Measurements from ENCODE around the gene DOCK2. TPM values are rescaled to one million over a fixed set of nuclear protein-coding genes. Genes with fewer than 3 reads are reported as not detected.
"Not testable (repeated sequence)": the region's sequence is repeated elsewhere in the genome, so short reads cannot be mapped to it uniquely, and the experiment has no call there.

The DOCK2 gene
- total and polyA plus RNA-seq, 4 donors: 1.6 to 53.7 (median 21.6) TPM

- 62 to 65% methylated on average over 8 of the region's 8 CpGs for WGBS, 2 donors
- no peak for ATAC-seq (ENCODE audit: low FRiP score)
- intact Hi-C loops (cut with DNase I): no loop called here
Measured at GRCh38 chr5:169944922-169945680, 308.0 kb downstream of the DOCK2 start.

GRCh38 chr5:169945831-169946261 lies 308.8 kb downstream of the DOCK2 start:
- H3K27me3 ChIP-seq (ENCODE audit: control insufficient read depth in 1 of 2, insufficient read depth in 2 of 2, low read length in 1 of 2): no peaks in the 10 kb centered on the region
- WGBS, 2 donors: 12% methylated on average over 3 of the region's 3 CpGs
- DNase-seq (peak in 1 of 2 donors; percentile 53), ATAC-seq (ENCODE audit: low FRiP score) (peak; percentile 60)
- H3K4me1 ChIP-seq (ENCODE audit: control insufficient read depth in 1 of 2, insufficient read depth in 2 of 2, low read length in 2 of 2): no peaks in the 10 kb centered on the region
- H3K27ac ChIP-seq (ENCODE audit: low read depth in 1 of 2, low read length in 2 of 2): no peak overlapping the region
- no peak overlapping the region for H3K4me3 ChIP-seq (ENCODE audit: low read length in 2 of 2)
- H3K9me3 ChIP-seq (ENCODE audit: control insufficient read depth, low read length): no peaks in the 10 kb centered on the region
- no peaks in the 10 kb centered on the region for H3K36me3 ChIP-seq (ENCODE audit: control insufficient read depth in 1 of 2, insufficient read depth in 2 of 2, low read length in 1 of 2)
- intact Hi-C loops (cut with DNase I): no loop called here

More at GRCh38 chr5:169944922-169945680, 308.0 kb downstream of the DOCK2 start:
- no peaks in the 10 kb centered on the region for H3K36me3 ChIP-seq (ENCODE audit: control insufficient read depth in 1 of 2, insufficient read depth in 2 of 2, low read length in 1 of 2)
- H3K4me1 ChIP-seq (ENCODE audit: control insufficient read depth in 1 of 2, insufficient read depth in 2 of 2, low read length in 2 of 2): no peaks in the 10 kb centered on the region
- no peak overlapping the region for H3K27ac ChIP-seq (ENCODE audit: low read depth in 1 of 2, low read length in 2 of 2)
- H3K27me3 ChIP-seq (ENCODE audit: control insufficient read depth in 1 of 2, insufficient read depth in 2 of 2, low read length in 1 of 2): no peaks in the 10 kb centered on the region
- no peaks in the 10 kb centered on the region for H3K9me3 ChIP-seq (ENCODE audit: control insufficient read depth, low read length)
- DNase-seq: no peak
- H3K4me3 ChIP-seq (ENCODE audit: low read length in 2 of 2): no peak overlapping the region

GRCh38 chr5:169946743-169947295 lies 309.7 kb downstream of the DOCK2 start:
- no peaks in the 10 kb centered on the region for H3K9me3 ChIP-seq (ENCODE audit: control insufficient read depth, low read length)
- no peak for DNase-seq
- no peak overlapping the region for H3K4me3 ChIP-seq (ENCODE audit: low read length in 2 of 2)
- no peaks in the 10 kb centered on the region for H3K4me1 ChIP-seq (ENCODE audit: control insufficient read depth in 1 of 2, insufficient read depth in 2 of 2, low read length in 2 of 2)
- intact Hi-C loops (cut with DNase I): no loop called here
- ATAC-seq (ENCODE audit: low FRiP score): no peak
- no peaks in the 10 kb centered on the region for H3K36me3 ChIP-seq (ENCODE audit: control insufficient read depth in 1 of 2, insufficient read depth in 2 of 2, low read length in 1 of 2)
- H3K27me3 ChIP-seq (ENCODE audit: control insufficient read depth in 1 of 2, insufficient read depth in 2 of 2, low read length in 1 of 2): no peaks in the 10 kb centered on the region
- no peak overlapping the region for H3K27ac ChIP-seq (ENCODE audit: low read depth in 1 of 2, low read length in 2 of 2)
- 90 to 92% methylated on average over 5 of the region's 5 CpGs for WGBS, 2 donors

- H3K27ac ChIP-seq (ENCODE audit: low read depth in 1 of 2, low read length in 2 of 2): no peak overlapping the region
- WGBS, 2 donors: 90 to 96% methylated on average over 2 of the region's 2 CpGs
- no peak overlapping the region for H3K4me3 ChIP-seq (ENCODE audit: low read length in 2 of 2)
- ATAC-seq (ENCODE audit: low FRiP score): no peak
- H3K27me3 ChIP-seq (ENCODE audit: control insufficient read depth in 1 of 2, insufficient read depth in 2 of 2, low read length in 1 of 2): no peaks in the 10 kb centered on the region
- no peak for DNase-seq
- no peaks in the 10 kb centered on the region for H3K9me3 ChIP-seq (ENCODE audit: control insufficient read depth, low read length)
- intact Hi-C loops (cut with DNase I): no loop called here
- H3K4me1 ChIP-seq (ENCODE audit: control insufficient read depth in 1 of 2, insufficient read depth in 2 of 2, low read length in 2 of 2): no peaks in the 10 kb centered on the region
- no peaks in the 10 kb centered on the region for H3K36me3 ChIP-seq (ENCODE audit: control insufficient read depth in 1 of 2, insufficient read depth in 2 of 2, low read length in 1 of 2)
Measured at GRCh38 chr5:169950333-169950732, 313.3 kb downstream of the DOCK2 start.

- intact Hi-C loops (cut with DNase I); H3K27ac ChIP-seq (ENCODE audit: low read depth in 1 of 2, low read length in 2 of 2); DNase-seq; H3K4me3 ChIP-seq (ENCODE audit: low read length in 2 of 2); H3K4me1 ChIP-seq (ENCODE audit: control insufficient read depth in 1 of 2, insufficient read depth in 2 of 2, low read length in 2 of 2); ATAC-seq (ENCODE audit: low FRiP score); H3K36me3 ChIP-seq (ENCODE audit: control insufficient read depth in 1 of 2, insufficient read depth in 2 of 2, low read length in 1 of 2); H3K27me3 ChIP-seq (ENCODE audit: control insufficient read depth in 1 of 2, insufficient read depth in 2 of 2, low read length in 1 of 2); H3K9me3 ChIP-seq (ENCODE audit: control insufficient read depth, low read length): not testable (repeated sequence)
- 77 to 79% methylated on average over 4 of the region's 4 CpGs for WGBS, 2 donors
Measured at GRCh38 chr5:169953196-169953595, 316.1 kb downstream of the DOCK2 start.

GRCh38 chr5:169954786-169955185 lies 317.7 kb downstream of the DOCK2 start:
- Histone ChIP-seq H3K27me3 (ENCODE audit: control insufficient read depth in 1 of 2, insufficient read depth in 2 of 2, low read length in 1 of 2) (no peaks in the 10 kb centered on the region), H3K27ac (ENCODE audit: low read depth in 1 of 2, low read length in 2 of 2) (no peak overlapping the region), H3K4me3 (ENCODE audit: low read length in 2 of 2) (no peak overlapping the region), H3K9me3 (ENCODE audit: control insufficient read depth, low read length) (peaks cover 2% of the 10 kb centered on the region), H3K4me1 (ENCODE audit: control insufficient read depth in 1 of 2, insufficient read depth in 2 of 2, low read length in 2 of 2) (no peaks in the 10 kb centered on the region), H3K36me3 (ENCODE audit: control insufficient read depth in 1 of 2, insufficient read depth in 2 of 2, low read length in 1 of 2) (no peaks in the 10 kb centered on the region)
- intact Hi-C loops (cut with DNase I): no loop called here
- WGBS, 2 donors: 56 to 62% methylated on average over 6 of the region's 6 CpGs
- ATAC-seq (ENCODE audit: low FRiP score) (no peak), DNase-seq (no peak)

GRCh38 chr5:169956126-169956525 lies 319.1 kb downstream of the DOCK2 start:
- DNase-seq: no peak
- Histone ChIP-seq H3K27me3 (ENCODE audit: control insufficient read depth in 1 of 2, insufficient read depth in 2 of 2, low read length in 1 of 2) (no peaks in the 10 kb centered on the region), H3K27ac (ENCODE audit: low read depth in 1 of 2, low read length in 2 of 2) (no peak overlapping the region), H3K4me1 (ENCODE audit: control insufficient read depth in 1 of 2, insufficient read depth in 2 of 2, low read length in 2 of 2) (no peaks in the 10 kb centered on the region), H3K9me3 (ENCODE audit: control insufficient read depth, low read length) (peaks cover 2% of the 10 kb centered on the region), H3K36me3 (ENCODE audit: control insufficient read depth in 1 of 2, insufficient read depth in 2 of 2, low read length in 1 of 2) (no peaks in the 10 kb centered on the region), H3K4me3 (ENCODE audit: low read length in 2 of 2) (no peak overlapping the region)
- intact Hi-C loops (cut with DNase I): no loop called here
- no peak for ATAC-seq (ENCODE audit: low FRiP score)
- WGBS, 2 donors: 60 to 66% methylated on average over 3 of the region's 3 CpGs

- no peak for DNase-seq
- no peak for ATAC-seq (ENCODE audit: low FRiP score)
- no peak overlapping the region for H3K4me3 ChIP-seq (ENCODE audit: low read length in 2 of 2)
- no peaks in the 10 kb centered on the region for H3K27me3 ChIP-seq (ENCODE audit: control insufficient read depth in 1 of 2, insufficient read depth in 2 of 2, low read length in 1 of 2)
- H3K9me3 ChIP-seq (ENCODE audit: control insufficient read depth, low read length): peaks cover 2% of the 10 kb centered on the region
- no peaks in the 10 kb centered on the region for H3K36me3 ChIP-seq (ENCODE audit: control insufficient read depth in 1 of 2, insufficient read depth in 2 of 2, low read length in 1 of 2)
- intact Hi-C loops (cut with DNase I): no loop called here
- H3K27ac ChIP-seq (ENCODE audit: low read depth in 1 of 2, low read length in 2 of 2): no peak overlapping the region
- H3K4me1 ChIP-seq (ENCODE audit: control insufficient read depth in 1 of 2, insufficient read depth in 2 of 2, low read length in 2 of 2): no peaks in the 10 kb centered on the region
Measured at GRCh38 chr5:169956756-169957155, 319.7 kb downstream of the DOCK2 start.

- 60 to 64% methylated on average over 3 of the region's 3 CpGs for WGBS, 2 donors
Measured at GRCh38 chr5:169958278-169958677, 321.2 kb downstream of the DOCK2 start.

More at GRCh38 chr5:169958278-169958677, 321.2 kb downstream of the DOCK2 start:
- ATAC-seq (ENCODE audit: low FRiP score) (no peak), DNase-seq (no peak)
- no peak overlapping the region for H3K27ac ChIP-seq (ENCODE audit: low read depth in 1 of 2, low read length in 2 of 2)
- H3K4me1 ChIP-seq (ENCODE audit: control insufficient read depth in 1 of 2, insufficient read depth in 2 of 2, low read length in 2 of 2): no peaks in the 10 kb centered on the region
- intact Hi-C loops (cut with DNase I): no loop called here
- H3K36me3 ChIP-seq (ENCODE audit: control insufficient read depth in 1 of 2, insufficient read depth in 2 of 2, low read length in 1 of 2): no peaks in the 10 kb centered on the region
- no peak overlapping the region for H3K4me3 ChIP-seq (ENCODE audit: low read length in 2 of 2)
- peaks cover 2% of the 10 kb centered on the region for H3K9me3 ChIP-seq (ENCODE audit: control insufficient read depth, low read length)
- H3K27me3 ChIP-seq (ENCODE audit: control insufficient read depth in 1 of 2, insufficient read depth in 2 of 2, low read length in 1 of 2): no peaks in the 10 kb centered on the region
